Measurements from ENCODE around the gene UBE4B. TPM values are rescaled to one million over a fixed set of nuclear protein-coding genes. Genes with fewer than 3 reads are reported as not detected.

Gene UBE4B
- total RNA-seq (2013) = 24.0 TPM
- polyA plus RNA-seq = 10 to 100 TPM in 1 of 3 donors, 1 to 10 TPM in 2; 6.0 to 34.6 (median 9.2) TPM
- polyA minus RNA-seq = 16.2 and 20.0 TPM in 2 replicates
- 18.8 to 89.5 (median 43.6) reads per million in 11 experiments for total RNA-seq

GRCh38 chr1:10032590-10033358 is at the start of gene UBE4B:
UBE4B (plus strand) TSS chr1:10032958; CDS start chr1:10033671, 713 bp downstream.
- H3K4me1 ChIP-seq (ENCODE audit: control insufficient read depth in 1 of 2, insufficient read depth in 2 of 2, low read length in 2 of 2) = peaks cover 30 to 45% of the 10 kb centered on the region in 2 donors
- peak; percentile 98 to 99 (median 98) for DNase-seq
- H3K79me2 ChIP-seq (ENCODE audit: insufficient read depth, low read length) = peaks cover 48% of the 10 kb centered on the region
- Mint-ChIP-seq H3K36me3 (peaks cover 7 to 21% of the 10 kb centered on the region in 2 donors), H3K27ac (peak within 1 kb of the TSS; percentile 91 to 96 (median 96)), H3K9me3 (peaks cover 0 to 1% (median 0%) of the 10 kb centered on the region in 7 donors), H3K4me3 (peak within 1 kb of the TSS; percentile 95 to 96), H3K27me3 (ENCODE audit: low read depth in 3 of 3) (no peaks in the 10 kb centered on the region), H3K4me1 (peaks cover 43% of the 10 kb centered on the region)
- WGBS (ENCODE audit: insufficient coverage) = under 1% methylated on average over 59 of the region's 73 CpGs
- H2AFZ ChIP-seq (ENCODE audit: insufficient read depth, low read depth, low read length, poor library complexity, severe bottlenecking) = peak within 1 kb of the TSS; percentile 94
- TF ChIP-seq, protein P1, sequence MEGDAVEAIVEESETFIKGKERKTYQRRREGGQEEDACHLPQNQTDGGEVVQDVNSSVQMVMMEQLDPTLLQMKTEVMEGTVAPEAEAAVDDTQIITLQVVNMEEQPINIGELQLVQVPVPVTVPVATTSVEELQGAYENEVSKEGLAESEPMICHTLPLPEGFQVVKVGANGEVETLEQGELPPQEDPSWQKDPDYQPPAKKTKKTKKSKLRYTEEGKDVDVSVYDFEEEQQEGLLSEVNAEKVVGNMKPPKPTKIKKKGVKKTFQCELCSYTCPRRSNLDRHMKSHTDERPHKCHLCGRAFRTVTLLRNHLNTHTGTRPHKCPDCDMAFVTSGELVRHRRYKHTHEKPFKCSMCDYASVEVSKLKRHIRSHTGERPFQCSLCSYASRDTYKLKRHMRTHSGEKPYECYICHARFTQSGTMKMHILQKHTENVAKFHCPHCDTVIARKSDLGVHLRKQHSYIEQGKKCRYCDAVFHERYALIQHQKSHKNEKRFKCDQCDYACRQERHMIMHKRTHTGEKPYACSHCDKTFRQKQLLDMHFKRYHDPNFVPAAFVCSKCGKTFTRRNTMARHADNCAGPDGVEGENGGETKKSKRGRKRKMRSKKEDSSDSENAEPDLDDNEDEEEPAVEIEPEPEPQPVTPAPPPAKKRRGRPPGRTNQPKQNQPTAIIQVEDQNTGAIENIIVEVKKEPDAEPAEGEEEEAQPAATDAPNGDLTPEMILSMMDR (IDR thresholded peaks at IDR 0.05) = peak; percentile 71
- H3K36me3 ChIP-seq (replicated peaks in 1 of 2; ENCODE audit: control insufficient read depth in 1 of 2, insufficient read depth in 2 of 2, low read length in 2 of 2) = peaks cover 13 to 15% of the 10 kb centered on the region in 2 donors
- H3K9me3 ChIP-seq (replicated peaks in 1 of 2; ENCODE audit: control insufficient read depth in 1 of 2, insufficient read depth in 1 of 2, low read length in 2 of 2) = no peaks in the 10 kb centered on the region
- H3K4me3 ChIP-seq (replicated peaks in 1 of 3; ENCODE audit: low read depth in 2 of 3, low read length in 3 of 3) = peak within 1 kb of the TSS; percentile 70 to 100 (median 94)
- peak within 1 kb of the TSS; percentile 76 for H3K4me2 ChIP-seq (replicated peaks; ENCODE audit: extremely low read depth, low read length, poor library complexity, severe bottlenecking)
- peaks cover 21% of the 10 kb centered on the region for H4K20me1 ChIP-seq (ENCODE audit: insufficient read depth, low read length)
- H3K9ac ChIP-seq (ENCODE audit: insufficient read depth, low read length, poor library complexity, severe bottlenecking) = peak within 1 kb of the TSS; percentile 94
- peak within 1 kb of the TSS; percentile 87 to 96 for H3K27ac ChIP-seq (ENCODE audit: low read depth in 1 of 2, low read length in 2 of 2)
- no peaks in the 10 kb centered on the region for H3K27me3 ChIP-seq (ENCODE audit: control insufficient read depth in 2 of 2, insufficient read depth in 2 of 2, low read length in 2 of 2)
- intact Hi-C loops (cut with micrococcal nuclease) = loop anchor here (2.0 to 10.0 kb wide), 5 partner anchors 90 to 158 kb away; partner anchors contain the start of genes LZIC (in 2 of the 2), NMNAT1 (in 2 of the 2) and CTNNBIP1 (in 1 of the 2)

DNA sequence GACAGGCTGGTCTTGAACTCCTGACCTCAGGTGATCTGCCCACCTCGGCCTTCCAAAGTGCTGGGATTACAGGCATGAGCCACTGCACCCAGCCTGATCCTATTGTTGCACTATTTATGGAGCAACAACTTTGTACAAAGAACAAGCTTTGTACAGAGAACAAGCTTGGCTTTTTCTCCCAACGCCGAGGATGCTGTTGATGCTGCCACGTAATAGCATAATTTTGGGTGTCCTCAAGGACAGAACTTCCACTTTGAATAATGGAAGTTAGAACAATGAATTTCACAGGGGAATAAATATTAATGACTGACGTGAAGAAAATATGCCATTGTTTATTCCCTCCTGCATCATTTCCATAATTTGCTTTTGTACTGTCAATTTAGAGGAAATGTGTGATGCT is 48.5 kb upstream of the UBE4B start:
- Mint-ChIP-seq H3K27ac (no peak overlapping the region), H3K36me3 (peaks cover 37 to 78% of the 10 kb centered on the region in 2 donors), H3K9me3 (no peaks in the 10 kb centered on the region), H3K4me1 (peaks cover 6% of the 10 kb centered on the region), H3K4me3 (no peak overlapping the region), H3K27me3 (ENCODE audit: low read depth in 3 of 3) (peaks cover 0 to 2% (median 0%) of the 10 kb centered on the region in 3 donors)
- no peaks in the 10 kb centered on the region for H4K20me1 ChIP-seq (ENCODE audit: insufficient read depth, low read length)
- peaks cover 5 to 7% of the 10 kb centered on the region in 2 donors for H3K4me1 ChIP-seq (ENCODE audit: control insufficient read depth in 1 of 2, insufficient read depth in 2 of 2, low read length in 2 of 2)
- H2AFZ ChIP-seq (ENCODE audit: insufficient read depth, low read depth, low read length, poor library complexity, severe bottlenecking) = no peak overlapping the region
- WGBS (ENCODE audit: insufficient coverage) = 97% methylated on average over 4 of the region's 5 CpGs
- no peaks in the 10 kb centered on the region for H3K27me3 ChIP-seq (ENCODE audit: control insufficient read depth in 2 of 2, insufficient read depth in 2 of 2, low read length in 2 of 2)
- H3K36me3 ChIP-seq (replicated peaks in 1 of 2; ENCODE audit: control insufficient read depth in 1 of 2, insufficient read depth in 2 of 2, low read length in 2 of 2) = peaks cover 20 to 64% of the 10 kb centered on the region in 2 donors
- TF ChIP-seq, protein P1 (IDR thresholded peaks at IDR 0.05) = no peak
- intact Hi-C loops (cut with micrococcal nuclease) = no loop called here
- DNase-seq = no peak
- H3K9ac ChIP-seq (ENCODE audit: insufficient read depth, low read length, poor library complexity, severe bottlenecking) = no peak overlapping the region
- H3K27ac ChIP-seq (ENCODE audit: low read depth in 1 of 2, low read length in 2 of 2) = no peak overlapping the region
- no peak overlapping the region for H3K4me2 ChIP-seq (replicated peaks; ENCODE audit: extremely low read depth, low read length, poor library complexity, severe bottlenecking)
- H3K79me2 ChIP-seq (ENCODE audit: insufficient read depth, low read length) = no peaks in the 10 kb centered on the region
- H3K4me3 ChIP-seq (replicated peaks in 1 of 3; ENCODE audit: low read depth in 2 of 3, low read length in 3 of 3) = no peak overlapping the region
- no peaks in the 10 kb centered on the region for H3K9me3 ChIP-seq (replicated peaks in 1 of 2; ENCODE audit: control insufficient read depth in 1 of 2, insufficient read depth in 1 of 2, low read length in 2 of 2)

Measured in CD14-positive monocyte (primary cell).